HepG2 (cell line): ENCODE data around the gene TCOF1.

Experiments used
- HMG20A ChIP-seq: IDR thresholded peaks from 2 replicates; pipeline ENCODE4 v1.6.1; 2016; ENCODE audit warnings: borderline replicate concordance
- JUN ChIP-seq: sonication (generic); formaldehyde crosslinking; IDR thresholded peaks from 2 replicates; pipeline ENCODE4 v1.4.0; 2020; ENCODE audit warnings: mild to moderate bottlenecking, missing genetic modification reagents
- POLR2A ChIP-seq, 2 experiments: IDR thresholded peaks; 2 replicates each; pipeline ENCODE4 v1.6.1; 2011; ENCODE audit warnings: low read depth in 2 of 2, low read length in 2 of 2, mild to moderate bottlenecking in 1 of 2, moderate library complexity in 1 of 2; ENCODE audit not compliant: insufficient read depth in 1 of 2
- YEATS4 ChIP-seq: sonication (generic); formaldehyde crosslinking; IDR thresholded peaks from 2 replicates; pipeline ENCODE4 v1.4.0; 2020; ENCODE audit warnings: missing genetic modification reagents, borderline replicate concordance
- YY1 ChIP-seq: IDR thresholded peaks from 2 replicates; pipeline ENCODE4 v1.6.1; 2011; ENCODE audit warnings: low read length, low read depth, moderate library complexity, mild to moderate bottlenecking; ENCODE audit not compliant: insufficient read depth, insufficient replicate concordance
- ZNF496 ChIP-seq: sonication (generic); formaldehyde crosslinking; IDR thresholded peaks from 2 replicates; pipeline ENCODE4 v1.8.1; 2023; ENCODE audit warnings: mild to moderate bottlenecking, moderate library complexity, missing genetic modification reagents; ENCODE audit not compliant: insufficient replicate concordance
- ZNF572 ChIP-seq: sonication (generic); formaldehyde crosslinking; IDR thresholded peaks from 2 replicates; pipeline ENCODE4 v1.5.1; 2020; ENCODE audit warnings: mild to moderate bottlenecking, missing genetic modification reagents
- ZNF629 ChIP-seq: sonication (generic); formaldehyde crosslinking; conservative IDR thresholded peaks from 2 replicates; pipeline ENCODE4 v1.5.0; 2020; ENCODE audit warnings: missing genetic modification reagents

- TF ChIP-seq JUN (CRISPR knock-in tag) (no peak), POLR2A (IDR thresholded peaks at IDR 0.05; ENCODE audit: insufficient read depth in 1 of 2, low read depth in 2 of 2, low read length in 2 of 2) (no peak), ZNF496 (no peak), YY1 (no peak), ZNF572 (CRISPR knock-in tag) (no peak), ZNF629 (CRISPR knock-in tag) (no peak), YEATS4 (no peak), HMG20A (no peak)
Measured at GRCh38 chr5:150408231-150408943, 50.9 kb downstream of the TCOF1 start.
